ENCODE measurements around the gene MOGAT1.

DNA sequence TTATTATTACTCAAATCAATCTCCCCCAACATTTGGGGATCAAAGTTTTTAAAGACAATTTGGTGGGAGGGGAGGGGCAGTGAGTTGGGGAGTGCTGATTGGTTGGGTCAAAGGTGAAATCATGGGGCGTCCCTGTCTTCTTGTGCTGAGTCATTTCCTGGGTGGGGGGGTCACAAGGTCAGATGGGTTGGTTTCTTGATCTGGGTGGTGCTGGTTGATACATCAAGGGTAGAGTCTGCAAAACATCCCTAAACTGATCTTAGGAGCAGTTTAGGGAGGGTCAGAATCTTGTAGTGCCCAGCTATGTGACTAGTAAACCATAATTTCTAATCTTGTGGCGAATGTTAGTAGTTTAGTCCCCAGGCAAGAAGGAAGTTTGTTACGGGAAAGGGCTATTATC lies 67.4 kb downstream of the MOGAT1 start:
- TF ChIP-seq POLR2A (IDR thresholded peaks at IDR 0.05; ENCODE audit: low read depth, low read length): no peak
- TF ChIP-seq, protein P1, sequence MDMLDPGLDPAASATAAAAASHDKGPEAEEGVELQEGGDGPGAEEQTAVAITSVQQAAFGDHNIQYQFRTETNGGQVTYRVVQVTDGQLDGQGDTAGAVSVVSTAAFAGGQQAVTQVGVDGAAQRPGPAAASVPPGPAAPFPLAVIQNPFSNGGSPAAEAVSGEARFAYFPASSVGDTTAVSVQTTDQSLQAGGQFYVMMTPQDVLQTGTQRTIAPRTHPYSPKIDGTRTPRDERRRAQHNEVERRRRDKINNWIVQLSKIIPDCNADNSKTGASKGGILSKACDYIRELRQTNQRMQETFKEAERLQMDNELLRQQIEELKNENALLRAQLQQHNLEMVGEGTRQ (IDR thresholded peaks at IDR 0.05; ENCODE audit: low read depth, low read length): no peak
- no peak for TF ChIP-seq ELK1 (IDR thresholded peaks at IDR 0.05; ENCODE audit: borderline replicate concordance, low read depth, low read length)
- no peak for TF ChIP-seq CTCF (conservative IDR thresholded peaks at IDR 0.05; ENCODE audit: low read depth, low read length)
- TF ChIP-seq NFE2L2 (IDR thresholded peaks at IDR 0.05; ENCODE audit: low read depth, low read length): no peak
- no peak for TF ChIP-seq RFX5 (IDR thresholded peaks at IDR 0.05; ENCODE audit: low read depth, low read length)
